T-helper 1 cell treated with Interleukin-12 subunit alpha and Interleukin-12 subunit beta and Interleukin-4 antibody, amounts not matched to agents 30 ng/mL and 1 ng/mL, for 36 hours (primary cell): ENCODE measurements around the gene SUCLG2. TPM values are rescaled to one million over a fixed set of nuclear protein-coding genes. Genes with fewer than 3 reads are reported as not detected.

Source experiments
- intact Hi-C: fragments of 100-400 bp; cut with micrococcal nuclease; formaldehyde crosslinking; loops from one replicate; pipeline ENCODE4 v1.15.1; 2024
- total RNA-seq: library from RNA; stranded (reverse); gene quantifications from 2 replicates; pipeline ENCODE4 v1.2.3, GENCODE V29; 2022

SUCLG2 gene
- total RNA-seq, 1 donor from 2014 or later = 36.4 TPM

DNA sequence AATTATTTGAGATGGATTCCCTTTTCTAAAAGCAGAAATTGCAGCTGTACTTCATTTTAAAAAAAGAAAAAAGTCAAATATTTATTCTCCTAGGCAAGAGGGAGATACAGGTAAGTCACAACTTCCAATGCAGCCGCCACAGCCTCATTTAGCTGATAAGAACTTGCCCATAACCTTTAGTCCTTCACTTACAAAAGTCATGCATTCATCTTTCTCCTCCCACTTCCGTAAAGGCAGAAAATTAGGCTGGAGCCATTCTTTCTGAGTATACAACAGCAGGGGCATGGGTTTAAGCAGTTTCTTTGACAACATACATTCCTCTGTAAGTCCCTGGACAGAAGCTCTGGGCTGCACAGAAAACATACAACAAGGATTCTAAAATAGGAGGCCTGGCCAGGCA lies 4.3 kb downstream of the SUCLG2 start:
- intact Hi-C loops = loop anchor here (5.0 to 10.0 kb wide), 4 partner anchors 263 to 1555 kb away; partner anchors contain the start of gene TMF1

DNA sequence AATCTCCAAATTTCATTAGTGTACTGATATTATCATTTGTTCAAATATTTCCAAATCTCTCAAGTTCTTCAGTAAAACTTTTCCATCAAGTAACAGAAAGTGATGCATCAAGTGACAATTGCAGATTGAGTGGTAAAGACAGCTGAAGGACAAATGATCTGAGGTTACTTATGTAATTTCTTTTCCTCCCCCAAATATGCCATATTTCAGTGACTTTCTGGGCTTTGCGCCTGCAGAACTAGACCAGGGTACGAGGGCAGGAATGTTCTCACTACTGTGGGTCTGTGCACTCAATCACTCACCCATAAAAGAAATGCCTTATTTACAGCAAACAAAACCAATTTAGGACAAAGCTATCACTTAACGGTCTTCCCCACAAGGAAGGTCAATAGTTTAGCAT lies 4.7 kb downstream of the SUCLG2 start:
- intact Hi-C loops = loop anchor here (5.0 to 10.0 kb wide), 4 partner anchors 262 to 1555 kb away; partner anchors contain the start of gene TMF1

DNA sequence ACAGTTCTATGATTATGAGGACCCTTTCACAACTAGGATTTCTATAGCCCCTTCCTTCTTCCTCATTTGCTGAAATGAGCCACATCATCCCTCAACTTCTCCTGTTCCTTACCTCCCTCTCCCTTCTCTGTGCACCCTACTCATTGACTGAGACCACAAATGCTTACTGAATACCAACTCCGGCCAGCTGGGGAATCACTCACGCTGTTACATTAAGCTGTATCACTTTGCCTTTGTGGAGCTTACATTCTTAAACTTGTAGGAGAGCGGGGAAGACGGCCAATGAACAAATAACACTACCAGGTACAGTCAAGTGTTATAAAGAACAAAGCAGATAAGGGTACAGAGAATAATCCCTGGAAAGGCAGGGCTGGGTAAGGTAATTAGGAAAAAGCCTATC lies 5.7 kb downstream of the SUCLG2 start:
- intact Hi-C loops = no loop called here

DNA sequence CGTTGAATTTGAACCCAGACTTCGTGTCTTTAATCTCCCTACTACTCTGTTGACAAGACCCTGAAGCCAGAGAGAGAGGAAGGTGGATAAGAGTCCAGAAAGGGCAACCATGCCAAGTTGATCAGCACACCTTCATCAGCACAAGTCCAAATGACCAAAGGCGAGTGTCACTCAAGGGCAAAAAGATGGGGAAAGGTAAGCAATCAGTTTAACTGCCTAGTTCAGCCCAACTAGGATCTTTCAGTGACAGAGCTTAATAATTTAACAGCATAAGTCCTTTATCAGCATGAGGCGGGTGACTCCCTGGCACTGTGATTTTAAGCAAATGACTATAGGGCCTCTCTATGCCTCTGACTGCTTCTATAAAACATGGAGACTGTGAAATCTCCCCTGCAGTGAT lies 6.2 kb downstream of the SUCLG2 start:
- intact Hi-C loops = no loop called here

DNA sequence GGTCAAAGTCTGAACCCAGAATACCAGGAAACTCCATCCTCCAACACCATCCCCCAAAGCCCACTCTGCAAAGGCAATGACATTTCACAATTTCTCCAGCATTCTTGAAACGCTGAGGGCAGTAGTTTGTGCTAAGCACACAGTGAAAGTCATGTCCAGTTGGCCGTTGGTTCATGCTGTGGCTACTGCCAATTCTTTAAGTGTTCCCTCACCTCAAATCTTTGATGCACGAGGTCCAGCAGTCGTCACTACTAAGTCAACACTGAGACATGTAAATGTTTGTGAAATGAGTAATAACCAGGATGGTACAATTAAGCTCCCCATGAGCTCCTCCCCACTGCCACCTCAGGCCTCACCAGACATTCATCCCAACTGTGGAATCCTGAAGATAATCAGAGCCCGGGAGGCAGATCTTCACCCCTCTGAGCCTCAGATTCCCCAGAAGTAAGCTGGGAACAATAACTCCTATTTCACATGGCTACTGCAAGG lies 7.0 kb downstream of the SUCLG2 start:
- intact Hi-C loops = no loop called here

DNA sequence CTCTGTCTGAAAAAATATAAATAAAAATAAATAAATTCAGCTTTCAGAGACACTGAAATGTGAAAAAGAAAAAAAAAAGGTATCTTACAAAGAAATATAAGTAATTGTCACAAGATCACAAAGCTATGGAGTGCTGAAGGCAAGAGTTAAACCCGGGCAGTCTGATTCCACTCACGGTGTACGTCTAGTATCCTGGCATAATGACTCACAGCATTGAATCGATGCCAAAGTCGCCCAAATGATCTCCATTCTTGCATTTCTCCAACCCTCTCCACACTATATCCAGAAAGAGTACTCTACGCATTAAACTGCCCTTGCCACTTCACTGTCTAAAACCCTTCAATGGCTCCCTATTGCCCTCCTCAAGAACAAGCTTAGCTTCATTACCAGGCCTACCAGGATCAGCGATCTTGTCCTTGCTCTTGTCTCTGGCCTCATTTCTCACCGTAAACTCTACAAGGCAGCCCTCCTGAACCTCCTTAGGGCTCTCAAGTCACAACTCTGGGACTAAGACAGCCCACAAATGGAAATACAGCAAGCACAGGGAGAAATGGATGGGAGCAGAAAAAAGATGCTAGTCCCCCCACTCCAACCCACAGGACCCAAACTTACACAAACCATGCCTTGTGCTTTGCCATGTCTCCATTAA lies 7.7 kb downstream of the SUCLG2 start:
- intact Hi-C loops = no loop called here

DNA sequence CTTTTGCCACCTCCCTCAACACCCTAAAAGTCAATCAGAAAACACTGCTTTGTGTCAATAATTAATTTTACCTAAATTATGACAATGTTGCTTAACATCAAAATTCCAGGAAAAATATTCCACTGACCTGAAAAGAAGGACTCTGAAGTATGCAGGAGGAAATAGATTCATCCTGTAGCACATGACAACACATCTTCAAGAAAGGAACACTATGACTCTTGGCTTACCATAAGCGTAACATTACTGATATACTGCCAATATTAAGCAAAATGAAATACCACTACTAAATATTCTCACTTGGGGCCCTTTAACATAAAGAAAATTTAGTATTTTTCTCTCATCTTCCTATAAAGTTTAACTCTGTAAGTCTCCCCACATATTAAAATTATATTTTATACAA lies 9.6 kb downstream of the SUCLG2 start:
- intact Hi-C loops = no loop called here

DNA sequence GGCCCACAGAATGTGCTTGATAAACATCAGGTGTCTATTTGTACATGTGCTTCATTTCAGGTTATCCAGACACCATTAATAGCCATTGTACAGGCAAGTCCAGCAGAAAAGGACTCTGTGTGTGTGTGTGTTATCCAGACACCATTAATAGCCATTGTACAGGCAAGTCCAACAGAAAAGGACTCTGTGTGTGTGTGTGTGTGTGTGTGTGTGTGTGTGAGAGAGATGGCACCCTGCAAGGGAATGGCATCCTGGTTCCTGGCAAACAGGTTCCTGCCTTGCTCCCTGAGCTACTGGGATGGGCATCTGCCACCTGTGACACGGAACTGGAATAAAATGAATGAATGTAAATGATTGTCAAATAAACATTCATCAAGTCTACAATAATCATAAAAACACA lies 11.7 kb downstream of the SUCLG2 start:
- intact Hi-C loops = no loop called here

DNA sequence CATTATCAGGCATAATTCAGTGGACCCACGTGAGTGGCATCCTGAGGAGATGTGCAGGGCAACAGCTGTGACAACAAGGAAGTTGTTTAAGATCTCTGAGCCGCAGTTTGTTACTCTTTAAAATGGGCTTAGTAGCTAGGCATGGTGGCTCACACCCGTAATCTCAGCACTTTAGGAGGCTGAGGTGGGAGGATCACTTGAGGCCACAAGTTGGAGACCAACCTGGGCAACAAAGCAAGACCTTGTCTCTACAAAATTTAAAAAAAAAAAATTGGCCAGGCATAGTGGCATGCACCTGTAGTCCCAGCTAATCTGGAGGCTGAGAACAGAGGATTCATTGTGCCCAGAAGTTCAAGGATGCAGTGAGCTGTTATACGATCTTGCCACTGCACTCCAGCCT lies 12.2 kb downstream of the SUCLG2 start:
- intact Hi-C loops = no loop called here

DNA sequence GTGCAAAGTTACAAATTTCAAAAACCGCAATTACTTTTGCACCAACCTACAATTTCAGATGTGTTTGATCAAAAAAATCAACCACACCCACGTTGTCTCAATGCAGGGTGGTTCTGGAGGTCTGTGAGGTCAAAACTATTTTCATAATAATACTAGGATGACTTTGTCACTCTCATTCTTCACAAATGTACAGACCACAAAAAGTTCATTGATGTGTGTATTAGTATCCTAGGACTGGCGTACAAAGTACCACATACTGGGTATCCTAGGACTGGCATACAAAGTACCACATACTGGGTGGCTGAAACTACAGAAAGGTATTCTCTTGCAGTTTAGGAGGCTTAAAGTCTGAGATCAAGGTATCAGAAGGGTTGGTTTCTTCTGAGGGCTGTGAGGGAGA lies 13.0 kb downstream of the SUCLG2 start:
- intact Hi-C loops = no loop called here

DNA sequence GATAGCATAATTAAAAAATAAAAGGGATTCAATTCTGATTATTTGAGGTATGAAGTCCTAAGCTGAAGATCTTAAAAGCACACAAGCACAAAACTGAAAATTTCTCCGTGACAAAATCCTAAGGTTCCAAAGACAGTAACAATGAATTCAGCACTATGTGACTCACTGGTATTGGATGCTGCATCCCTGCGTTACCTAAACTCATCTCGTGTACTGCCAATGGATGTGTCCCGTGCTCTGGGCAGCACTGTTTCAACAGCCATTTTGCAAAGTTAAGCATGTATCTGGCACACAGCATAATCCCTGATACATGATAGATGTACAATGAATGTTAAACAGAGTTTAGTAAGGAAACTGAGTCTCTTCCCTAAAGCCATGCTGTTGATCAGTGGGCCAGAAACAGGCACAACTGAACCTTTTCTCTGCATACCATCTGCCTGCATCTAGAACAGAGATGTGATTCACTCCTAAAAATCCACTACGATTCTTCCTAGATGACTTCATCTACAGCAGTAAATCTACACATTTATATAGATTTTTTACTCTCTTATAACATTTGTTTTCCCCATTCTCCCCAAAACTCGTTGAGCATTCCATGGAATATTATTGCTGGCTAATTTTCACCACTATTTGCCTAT lies 14.3 kb downstream of the SUCLG2 start:
- intact Hi-C loops = no loop called here

DNA sequence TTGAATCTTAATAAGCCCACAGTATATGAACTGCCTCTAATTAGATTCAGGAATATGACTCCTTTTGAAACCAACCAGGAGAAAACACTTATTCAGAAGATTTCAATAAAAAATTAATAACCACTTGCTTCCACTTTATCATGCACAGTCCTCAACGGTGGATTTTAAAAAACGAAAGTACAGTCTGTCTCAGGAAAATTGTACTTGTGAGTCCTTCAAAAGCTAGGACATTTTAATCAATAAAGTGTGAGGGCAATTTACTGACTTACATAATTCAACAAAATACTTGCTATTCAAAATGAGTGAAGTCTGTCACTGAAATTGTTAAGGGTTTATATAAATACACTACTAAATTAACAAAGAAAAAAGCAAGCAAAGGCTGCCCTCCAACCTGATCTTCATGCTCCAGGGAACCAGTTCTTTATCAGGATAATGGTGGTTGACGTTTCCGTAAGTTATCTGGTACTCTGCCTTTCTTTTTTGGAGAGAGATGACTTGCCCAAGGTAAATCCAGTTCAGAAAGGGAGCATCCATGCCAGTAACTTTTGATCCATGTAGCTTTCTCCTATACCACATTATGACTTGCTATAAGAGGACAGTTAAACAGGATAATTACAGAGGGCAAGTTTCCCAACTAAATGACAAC lies 17.0 kb downstream of the SUCLG2 start:
- intact Hi-C loops = no loop called here

DNA sequence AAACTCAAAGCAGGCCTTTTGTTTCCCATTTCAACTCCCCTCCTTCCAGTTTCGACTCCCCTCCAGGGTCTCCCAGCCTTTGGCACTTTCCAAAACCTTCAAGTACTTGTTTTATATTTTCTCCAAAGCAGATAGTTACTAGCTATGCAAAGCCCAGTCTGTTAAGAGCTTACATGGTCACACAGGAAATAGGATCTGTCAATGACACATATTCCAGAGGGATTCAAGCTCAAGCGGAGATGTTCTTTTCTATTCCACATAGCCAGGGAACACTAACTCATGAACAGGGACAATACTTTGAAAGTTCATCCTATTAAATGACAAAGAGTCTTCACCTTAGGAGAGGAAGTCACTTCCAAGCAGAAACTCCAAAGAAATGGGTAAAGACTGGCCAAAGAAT lies 18.6 kb downstream of the SUCLG2 start:
- intact Hi-C loops = no loop called here

DNA sequence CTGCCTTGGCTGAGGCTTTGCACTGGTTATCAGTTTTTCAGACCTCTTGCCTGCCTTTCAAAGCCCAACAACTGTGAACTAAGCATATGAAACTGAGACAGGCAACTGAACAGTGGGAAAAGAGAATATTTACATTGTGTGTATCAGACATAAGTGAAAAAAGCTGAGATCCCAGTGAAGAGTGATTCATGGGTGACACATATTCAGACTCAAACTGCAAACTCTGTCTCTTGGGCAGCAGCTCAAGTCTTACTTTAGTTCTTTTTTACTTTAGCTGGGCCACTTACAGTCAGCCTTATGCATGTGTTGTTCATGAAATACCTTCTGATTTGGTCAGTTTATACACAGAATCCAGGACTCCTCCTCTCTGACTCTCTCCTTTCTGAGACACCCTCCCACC lies 19.2 kb downstream of the SUCLG2 start:
- intact Hi-C loops = no loop called here

DNA sequence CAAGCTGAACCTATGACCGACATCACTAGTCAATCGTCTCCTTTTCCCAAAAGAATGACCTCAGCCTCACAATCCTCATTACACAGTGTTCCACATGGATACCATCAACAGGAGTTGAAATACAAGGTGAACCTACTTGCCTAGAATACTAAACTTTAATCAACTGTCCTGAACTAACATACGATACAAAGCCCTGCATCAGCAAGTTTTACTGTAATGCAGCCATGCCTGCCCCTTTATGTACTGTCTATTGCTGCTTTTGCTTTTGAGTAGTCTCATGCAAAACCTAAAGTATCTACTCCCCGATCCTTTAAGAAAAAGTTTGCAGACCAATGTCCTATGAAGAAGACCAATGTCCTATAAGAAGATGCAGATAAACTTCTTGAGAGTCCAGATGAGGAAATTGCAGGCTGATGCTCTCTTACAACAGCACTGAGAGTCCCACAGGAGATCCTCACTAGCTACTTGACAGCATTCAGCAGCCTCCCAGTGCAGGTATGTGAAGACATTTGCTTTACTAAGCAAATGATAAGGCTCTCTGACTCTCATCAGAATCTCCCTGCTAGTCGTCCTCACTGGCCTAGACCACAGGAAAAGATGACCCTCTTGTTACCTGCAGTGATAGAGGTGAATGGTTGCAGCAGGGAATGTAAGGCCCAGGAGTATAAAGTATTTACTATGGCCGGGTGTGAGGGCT lies 23.6 kb downstream of the SUCLG2 start:
- intact Hi-C loops = no loop called here

DNA sequence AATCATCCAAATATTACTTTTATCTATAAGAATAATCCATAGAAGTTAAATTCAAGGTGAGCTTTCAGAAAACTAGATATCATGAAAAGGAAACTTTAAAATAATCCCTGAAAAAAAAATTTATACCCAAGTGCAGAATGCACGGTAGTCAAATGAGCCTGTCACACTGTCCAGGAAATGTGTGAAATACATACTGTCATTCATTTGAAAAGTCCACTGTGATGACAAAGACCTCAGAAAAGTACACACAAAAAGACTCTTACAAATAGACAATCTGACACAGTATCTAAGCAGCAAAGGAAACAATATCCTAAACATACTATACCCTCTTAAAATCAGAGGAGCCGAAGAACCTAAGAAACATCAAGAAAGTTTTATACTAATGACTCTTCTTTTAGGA lies 29.7 kb downstream of the SUCLG2 start:
- intact Hi-C loops = no loop called here

DNA sequence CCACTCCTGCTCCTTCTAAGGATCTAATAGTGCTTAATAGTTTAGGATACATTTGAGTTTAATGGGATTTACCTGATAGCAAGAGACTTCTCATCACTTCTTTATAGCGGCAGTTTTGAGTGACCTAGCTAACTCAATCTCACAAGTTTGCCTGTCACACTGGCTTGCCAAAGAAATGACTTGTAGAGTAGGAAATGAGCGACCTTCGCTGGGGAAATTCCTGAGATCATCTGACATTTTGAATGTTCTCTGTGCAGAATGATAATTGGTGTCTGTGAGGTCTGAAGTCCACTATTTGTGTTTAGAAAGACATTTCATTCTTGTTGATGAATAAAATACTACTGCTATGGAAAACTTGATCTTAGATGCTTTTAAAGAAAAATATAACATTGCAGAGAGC lies 30.3 kb downstream of the SUCLG2 start:
- intact Hi-C loops = no loop called here

DNA sequence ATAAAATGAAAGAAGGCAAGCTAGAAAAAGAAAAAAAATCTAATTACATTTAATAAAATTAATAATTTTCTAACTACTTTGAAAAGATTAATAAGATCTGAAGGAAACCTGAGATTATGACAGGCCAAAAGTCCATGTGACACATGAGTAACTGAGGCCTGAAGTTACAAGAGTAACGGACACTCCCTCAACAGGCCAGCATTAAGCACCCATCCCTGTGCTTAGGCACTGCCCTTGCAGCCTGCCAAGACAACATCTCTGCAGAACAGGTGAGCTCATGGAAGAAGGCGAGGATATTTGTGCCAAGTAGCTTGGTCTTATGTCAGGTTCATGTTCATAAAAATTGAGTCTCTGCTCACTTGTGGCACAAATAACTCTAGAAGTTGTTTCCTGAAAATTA lies 31.8 kb downstream of the SUCLG2 start:
- intact Hi-C loops = no loop called here

DNA sequence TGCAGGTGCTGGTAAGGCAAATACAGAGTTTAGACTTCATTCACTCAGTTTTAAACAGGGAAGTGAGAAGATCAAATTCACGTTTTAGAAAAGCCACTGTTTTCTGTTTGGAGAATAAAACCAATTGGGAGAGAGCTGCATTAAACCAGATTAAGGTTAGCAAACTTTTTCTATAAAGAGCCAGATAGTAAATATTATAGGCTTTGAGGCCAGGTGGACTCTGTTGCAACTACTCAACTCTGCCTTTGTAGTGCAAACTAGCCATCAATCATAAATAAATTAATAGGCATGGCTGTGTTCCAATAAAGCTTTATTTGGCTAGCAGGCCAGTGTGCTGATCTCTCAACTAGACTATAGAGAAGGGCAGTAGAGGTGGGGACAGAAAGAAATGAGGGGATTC lies 33.5 kb downstream of the SUCLG2 start:
- intact Hi-C loops = no loop called here

DNA sequence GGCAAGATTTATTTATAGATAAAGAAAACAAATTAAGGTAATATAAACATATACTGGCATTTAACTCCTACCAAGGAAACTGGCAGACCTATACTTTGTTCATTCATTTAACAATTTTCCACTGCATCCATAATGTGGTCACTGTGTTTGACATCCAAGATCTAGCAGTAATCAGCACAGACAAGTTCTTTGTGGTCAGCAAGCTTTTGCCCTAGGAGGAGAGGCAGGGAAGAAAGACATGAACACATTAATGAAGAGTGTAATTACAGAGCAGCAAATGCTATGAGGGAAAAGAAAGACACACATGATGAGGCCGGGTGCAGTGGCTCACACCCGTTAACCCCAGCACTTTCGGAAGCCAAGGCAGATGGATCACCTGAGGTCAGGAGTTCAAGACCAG lies 34.4 kb downstream of the SUCLG2 start:
- intact Hi-C loops = no loop called here

DNA sequence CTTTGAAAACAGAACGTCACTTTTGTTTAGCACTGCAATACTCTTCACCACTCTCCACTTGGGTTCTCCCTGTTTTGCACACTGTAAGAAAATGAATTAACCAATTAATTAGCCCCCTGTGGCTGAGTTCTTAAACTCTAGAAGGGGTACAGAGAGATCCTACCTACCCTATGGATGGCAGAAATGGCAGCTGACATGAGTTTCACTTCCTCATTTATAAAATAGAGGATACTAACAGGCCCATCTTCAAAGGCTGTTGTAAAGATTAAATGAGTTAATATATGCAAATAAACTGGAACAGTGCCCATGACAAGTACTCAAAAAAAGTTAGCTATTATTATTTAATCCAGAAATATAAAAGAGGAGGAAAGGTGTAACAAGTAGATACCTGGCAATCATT lies 36.9 kb downstream of the SUCLG2 start:
- intact Hi-C loops = no loop called here

DNA sequence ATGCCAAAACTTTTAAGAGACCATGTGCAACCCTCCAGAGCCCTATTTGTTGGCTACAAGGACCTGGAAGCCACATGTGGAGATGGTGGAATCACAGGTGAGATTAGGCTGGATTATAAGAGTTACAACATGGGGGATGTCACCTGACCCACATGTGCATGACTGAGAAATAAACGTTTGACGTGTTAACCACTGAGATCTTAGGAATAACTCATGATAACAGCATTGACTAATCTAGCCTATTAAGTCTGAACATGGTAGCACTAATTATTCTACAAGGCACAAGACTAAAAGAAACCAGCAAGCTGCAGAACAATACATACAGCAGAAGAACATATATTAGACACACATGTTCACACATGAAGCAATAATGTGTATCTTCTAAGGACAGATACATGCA lies 38.4 kb downstream of the SUCLG2 start:
- intact Hi-C loops = no loop called here
